HG03139 (cell line): Measurements from ENCODE around the gene IL12RB1.
"Not testable (repeated sequence)": the region's sequence is repeated elsewhere in the genome, so short reads cannot be mapped to it uniquely, and the experiment has no call there.

Source experiments
- ATAC-seq: cut with Tn5 transposase; IDR thresholded peaks from one replicate; pipeline ENCODE4 v1.9.1; 2021; ENCODE audit not compliant: unreplicated experiment

Gene IL12RB1

DNA sequence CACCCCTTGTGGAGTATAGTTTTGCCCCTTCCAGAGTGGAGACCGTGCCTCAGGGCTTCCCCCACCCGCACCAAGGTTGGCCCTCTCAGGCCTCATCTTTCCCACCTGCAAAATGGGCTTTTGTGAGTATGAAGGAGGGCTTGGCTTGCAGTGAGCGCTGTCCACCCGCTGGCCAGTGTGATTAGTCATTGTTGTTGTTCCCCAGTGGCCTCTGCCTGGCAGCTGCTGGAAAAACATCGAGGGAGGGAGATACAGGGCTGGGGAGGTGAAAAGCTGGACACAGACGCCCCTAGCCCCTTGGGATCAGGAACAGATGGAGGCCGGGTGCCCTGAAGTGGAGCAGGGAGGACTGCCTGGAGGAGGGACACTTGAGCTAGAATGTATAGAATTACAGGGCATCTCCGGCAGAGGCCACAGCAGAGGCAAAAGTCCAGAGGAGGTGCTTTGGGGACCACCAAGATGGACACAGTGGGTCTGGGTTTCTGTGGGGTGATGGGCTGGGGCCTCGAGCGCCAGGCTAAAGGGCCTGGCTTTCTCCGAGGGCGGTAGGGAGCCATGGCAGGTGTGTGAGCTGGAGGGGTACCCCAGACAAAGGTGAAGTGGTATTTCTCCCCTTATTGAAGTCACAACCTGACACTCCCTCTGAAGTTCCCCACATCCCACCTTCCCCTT lies 3.9 kb upstream of the IL12RB1 start:
- ATAC-seq: no peak

DNA sequence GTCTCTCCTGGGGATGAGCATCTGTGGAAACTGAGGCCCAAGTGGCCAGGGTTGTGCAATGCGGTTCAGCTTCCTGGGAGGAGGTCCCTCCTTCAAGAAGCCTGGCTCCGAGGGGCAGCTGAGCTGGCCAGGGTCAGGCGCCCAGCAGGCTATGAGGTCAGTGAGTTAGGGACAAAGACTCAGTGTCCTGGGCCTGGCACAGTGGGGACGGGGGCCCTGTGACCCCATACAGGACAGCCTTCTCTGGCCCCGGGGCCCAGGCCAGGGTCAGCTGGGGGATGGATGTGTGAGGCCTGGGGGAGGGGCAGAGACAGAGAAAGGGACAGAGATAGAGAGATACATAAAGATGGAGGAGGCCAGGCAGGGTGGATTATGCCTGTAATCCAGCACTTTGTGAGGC lies 3.0 kb upstream of the IL12RB1 start:
- ATAC-seq: no peak

DNA sequence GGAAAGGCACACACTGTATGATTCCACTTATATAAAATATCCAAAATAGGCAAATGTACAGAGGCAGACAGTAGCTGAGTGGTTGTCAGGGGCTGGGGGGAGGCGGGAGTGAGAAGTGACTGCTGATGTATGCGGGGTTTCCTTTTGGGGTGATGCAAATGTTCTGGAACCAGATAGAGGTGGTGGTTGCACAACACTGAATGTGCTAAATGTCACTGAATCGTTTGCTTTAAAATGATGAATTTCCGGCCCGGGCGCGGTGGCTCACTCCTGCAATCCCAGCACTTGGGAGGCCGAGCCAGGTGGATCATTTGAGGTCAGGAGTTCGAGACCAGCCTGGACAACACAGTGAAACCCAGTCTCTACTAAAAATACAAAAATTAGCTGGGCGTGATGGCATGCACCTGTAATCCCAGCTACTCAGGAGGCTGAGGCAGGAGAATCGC lies 2.4 kb upstream of the IL12RB1 start:
- ATAC-seq: not testable (repeated sequence)

DNA sequence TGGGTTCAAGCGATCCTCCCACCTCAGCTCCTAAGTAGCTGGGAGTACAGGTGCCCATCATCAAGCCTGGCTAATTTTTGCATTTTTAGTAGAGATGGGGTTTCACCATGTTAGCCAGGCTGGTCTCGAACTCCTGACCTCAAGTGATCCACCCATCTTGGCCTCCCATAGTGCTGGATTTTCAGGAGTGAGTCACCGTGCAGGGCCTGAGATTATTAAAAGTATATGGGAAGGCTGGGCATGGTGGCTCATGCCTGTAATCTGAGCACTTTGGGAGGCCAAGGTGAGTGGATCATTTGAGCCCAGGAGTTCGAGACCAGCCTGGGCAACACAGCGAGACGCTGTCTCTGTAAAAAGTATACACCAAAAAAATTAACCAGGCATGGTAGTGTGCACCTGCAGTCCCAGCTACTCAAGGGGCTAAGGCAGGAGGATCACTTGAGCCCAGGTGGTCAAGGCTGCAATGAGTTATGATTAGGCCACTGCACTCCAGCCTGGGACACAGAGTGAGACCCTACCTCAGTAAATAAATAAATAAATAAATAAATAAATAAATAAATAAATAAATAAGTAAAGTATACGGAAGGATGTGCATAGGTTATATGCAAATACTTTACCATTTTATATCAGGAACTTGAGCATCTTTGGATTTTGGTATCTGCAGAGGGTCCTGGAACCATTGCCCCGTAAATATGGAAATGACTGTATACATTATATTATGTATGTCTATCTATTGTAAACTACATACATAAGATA lies 854 bp downstream of the IL12RB1 start:
- no peak for ATAC-seq

DNA sequence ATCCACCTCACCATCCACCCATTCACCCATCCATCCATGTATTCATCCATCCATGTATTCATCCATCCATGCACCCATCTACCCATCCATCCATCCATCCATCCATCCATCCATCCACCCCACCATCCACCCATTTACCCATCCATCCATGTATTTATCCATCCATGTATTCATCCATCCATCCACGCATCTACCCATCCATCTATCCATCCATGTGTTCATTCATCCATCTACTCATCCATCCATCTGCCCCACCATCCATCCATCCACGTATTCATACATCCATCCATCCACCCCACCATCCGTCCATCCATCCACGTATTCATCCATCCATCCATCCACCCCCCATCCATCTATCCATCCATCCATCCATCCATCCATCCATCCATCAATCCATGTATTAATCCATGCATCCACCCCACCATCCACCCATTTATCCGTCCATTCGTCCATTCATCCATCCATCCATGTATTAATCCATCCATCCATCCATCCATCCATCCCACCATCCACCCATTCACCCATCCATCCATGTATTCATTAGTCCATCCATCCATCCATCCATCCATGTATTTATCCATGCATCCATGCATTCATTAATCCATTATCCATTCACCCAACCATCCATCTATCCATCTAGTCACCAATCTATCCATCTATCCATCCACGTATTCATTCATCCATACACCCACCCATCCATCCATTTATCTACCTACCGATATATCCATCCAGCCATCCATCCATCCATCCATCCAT lies 2.6 kb downstream of the IL12RB1 start:
- no peak for ATAC-seq

DNA sequence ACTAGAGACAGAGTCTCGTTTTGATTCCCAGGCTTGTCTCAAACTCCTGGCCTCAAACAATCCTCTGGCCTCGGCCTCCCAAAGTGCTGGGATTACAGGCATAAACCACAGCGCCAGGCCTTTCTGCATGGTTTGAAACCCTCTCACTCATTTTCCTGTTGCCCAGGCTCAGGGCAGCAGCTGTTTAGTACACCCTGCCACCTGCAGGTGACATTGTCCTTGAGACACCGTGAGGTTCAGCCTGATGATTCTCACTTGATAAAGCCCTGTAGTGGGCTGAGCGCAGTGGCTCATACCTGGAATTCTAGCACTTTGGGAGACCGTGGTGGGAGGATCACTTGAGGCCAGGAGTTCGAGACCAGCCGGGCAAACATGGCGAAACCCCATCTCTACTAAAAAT lies 12.5 kb downstream of the IL12RB1 start:
- ATAC-seq: no peak

DNA sequence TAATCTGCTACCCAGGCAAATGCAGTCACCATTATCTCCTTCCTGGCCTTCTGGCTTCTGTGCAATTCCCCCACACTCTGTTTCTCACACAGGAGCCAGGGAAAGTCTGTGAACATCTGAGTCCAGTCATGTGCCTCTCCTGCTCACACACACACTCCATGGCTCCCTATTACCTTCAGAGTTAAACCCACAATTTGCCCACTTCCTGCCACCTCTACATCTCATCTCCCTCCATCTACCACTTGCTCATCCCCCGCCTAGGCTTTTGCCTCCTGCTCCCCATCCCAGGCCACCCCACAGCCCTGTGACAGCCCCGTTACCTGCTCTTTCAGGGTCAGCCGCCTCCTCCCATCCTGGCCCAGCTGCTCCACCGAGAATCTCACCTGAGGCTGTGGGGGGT lies 13.5 kb downstream of the IL12RB1 start:
- no peak for ATAC-seq

DNA sequence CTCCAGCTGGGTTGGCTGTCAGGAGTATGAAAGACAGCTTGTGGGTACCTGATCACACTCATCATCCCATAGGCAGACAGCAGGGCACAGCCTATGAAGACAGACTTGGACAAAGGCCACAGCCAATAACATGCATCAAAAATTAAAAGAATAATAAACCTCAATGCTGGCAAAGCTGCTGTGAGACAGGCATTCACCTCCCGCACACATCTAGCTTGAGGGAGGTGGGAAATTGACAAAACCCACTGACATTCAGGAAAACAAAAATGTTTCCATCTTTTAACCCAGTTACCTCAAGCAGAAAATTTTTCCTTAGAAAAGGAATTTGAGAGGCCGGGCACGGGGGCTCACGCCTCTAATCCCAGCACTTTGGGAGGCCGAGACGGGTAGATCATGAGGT lies 14.4 kb downstream of the IL12RB1 start:
- no peak for ATAC-seq

DNA sequence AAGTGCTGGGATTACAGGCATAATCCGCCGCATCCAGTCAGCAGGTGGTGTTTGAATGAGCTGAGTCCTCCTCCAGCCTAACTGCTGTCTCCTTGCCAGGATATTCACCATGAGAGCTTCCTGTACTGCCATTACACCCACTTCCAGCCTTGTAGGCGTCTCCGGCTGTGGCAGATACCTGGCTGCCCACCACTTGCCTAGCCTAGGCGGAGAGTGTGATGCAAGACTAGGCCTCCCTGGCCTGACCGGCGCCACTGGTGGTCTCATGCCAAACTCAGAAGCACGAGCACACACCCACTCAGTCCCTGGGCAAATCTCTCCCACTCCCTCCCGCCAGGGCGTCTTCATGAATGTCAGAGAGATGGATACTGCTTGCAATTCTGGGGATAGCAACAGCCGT lies 16.6 kb downstream of the IL12RB1 start:
- no peak for ATAC-seq

DNA sequence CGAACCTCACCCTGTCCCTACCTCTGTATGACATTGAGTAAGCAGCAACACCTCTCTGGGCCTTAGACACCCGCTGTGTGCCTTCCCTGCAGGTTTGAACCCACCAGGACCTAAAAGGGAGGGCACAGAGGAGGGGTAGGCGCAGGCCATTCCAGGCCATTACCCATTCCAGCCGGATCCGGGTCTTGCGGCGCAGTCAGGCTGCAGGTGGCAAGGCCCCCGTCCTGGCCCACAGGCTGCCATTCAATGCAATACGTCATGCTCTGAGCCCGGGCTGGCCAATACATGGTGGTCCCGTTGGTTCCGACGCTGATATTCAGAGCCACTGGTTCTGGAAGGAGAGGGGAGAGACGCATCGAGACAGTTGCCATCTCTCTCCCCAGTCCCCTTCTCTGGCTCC lies 17.4 kb downstream of the IL12RB1 start:
- ATAC-seq: no peak

DNA sequence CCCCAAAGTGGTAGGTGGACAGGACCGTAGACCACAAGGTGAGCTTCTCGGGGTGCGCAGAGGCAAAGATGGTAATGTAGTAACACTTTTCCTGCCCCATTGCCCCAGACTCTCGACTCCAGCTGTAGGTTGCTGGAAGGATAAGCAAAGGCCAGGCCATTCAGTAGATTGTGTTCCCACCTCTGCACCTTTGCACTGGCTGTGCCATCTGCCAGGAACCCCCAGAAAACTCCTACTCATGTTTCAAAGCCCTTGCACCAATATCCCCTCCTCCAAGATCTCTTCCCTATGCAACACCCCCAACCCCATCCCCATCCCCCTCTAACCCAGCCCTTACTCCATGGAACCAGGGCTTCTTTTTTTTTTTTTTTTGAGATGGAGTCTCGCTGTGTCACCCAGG lies 18.3 kb downstream of the IL12RB1 start:
- ATAC-seq: no peak

DNA sequence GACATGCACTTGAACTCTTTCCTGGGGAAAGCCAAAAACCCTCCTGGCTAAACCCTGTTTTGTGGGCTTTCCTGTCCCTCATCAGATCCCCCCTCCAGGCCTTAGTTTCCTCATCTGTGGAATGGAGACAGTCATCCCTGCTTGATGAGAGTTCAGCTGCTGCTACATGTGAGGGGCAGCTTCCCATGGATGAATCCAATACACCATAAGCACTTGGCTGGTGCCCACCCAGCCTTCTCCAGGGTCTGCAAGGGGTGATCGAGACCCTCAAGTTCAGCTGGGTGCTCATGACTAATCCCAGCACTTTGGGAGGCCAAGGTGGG lies 21.6 kb downstream of the IL12RB1 start:
- no peak for ATAC-seq

DNA sequence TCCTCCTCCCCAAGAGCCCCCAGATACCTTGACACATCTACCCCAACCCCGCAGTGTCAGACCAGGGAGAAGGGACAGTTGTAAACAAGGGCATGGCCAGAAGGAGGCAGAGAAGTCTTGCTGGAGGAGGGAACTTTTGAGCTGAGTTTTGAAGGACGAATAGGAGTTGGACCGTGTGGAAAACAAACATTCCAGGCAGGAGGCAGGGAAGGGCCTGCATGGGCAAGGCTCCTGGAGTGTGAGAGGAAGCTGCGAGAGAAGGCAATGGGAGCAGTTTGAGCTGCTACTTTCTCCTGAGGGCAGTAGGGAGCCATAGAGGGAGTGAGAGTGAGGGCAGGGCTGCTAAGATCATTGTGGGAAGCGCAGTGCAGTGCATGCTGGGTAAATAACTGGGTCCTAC lies 23.3 kb downstream of the IL12RB1 start:
- no peak for ATAC-seq

DNA sequence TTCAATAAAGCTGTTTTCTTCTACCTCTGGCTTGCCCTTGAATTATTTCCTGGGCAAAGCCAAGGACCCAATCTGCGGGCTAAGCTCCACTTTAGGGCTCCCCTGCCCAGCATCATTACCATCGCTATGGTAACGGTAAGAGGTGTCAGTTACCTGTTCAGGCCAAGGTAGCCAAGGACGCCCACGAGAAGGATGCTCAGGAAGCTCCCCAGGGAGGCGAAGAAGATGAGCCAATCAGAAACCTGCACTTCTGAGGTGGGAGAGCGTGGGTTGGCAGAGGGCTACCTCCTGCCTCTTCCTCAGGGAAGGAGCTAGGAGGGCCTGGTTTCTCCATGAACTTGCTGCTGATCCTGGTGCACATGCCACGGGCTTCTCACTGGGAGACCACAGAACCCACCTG lies 24.7 kb downstream of the IL12RB1 start:
- no peak for ATAC-seq

DNA sequence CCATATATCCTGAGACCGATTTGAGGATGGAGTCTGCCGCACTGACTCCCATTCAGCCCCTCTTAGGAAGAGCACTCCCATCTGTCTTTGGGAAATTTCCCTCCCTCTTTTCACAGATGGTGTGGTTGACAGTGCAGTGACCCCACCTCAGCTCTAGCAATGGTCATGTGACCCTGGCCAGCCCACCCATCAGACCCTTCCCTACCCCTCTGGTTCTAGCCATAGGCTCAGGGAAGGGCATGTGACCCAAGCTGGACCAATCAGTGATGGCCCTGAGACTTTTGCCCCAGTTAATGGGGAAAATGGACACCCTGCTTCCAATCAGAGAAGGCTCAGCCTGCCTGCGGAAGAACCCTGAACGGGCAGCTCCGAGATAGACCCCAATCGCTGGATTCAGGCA lies 26.3 kb downstream of the IL12RB1 start:
- no peak for ATAC-seq

DNA sequence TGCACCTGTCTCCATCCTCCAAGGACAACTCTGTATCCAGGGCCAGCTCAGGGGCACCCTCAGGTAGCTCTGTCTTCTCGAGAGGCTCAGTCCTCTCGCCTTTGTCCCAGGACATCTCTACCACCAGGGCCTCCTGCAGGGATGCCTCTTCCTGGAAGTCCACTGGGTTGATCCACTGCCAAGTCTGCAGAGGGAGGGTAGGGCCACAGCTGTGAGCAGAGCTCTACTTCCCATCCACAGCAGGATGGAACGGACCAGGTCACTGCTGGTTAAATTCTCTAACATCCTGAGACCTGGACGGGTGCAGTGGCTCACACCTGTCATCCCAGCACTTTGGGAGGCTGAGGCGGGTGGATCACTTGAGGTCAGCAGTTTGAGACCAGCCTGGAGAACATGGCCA lies 26.8 kb downstream of the IL12RB1 start:
- no peak for ATAC-seq

DNA sequence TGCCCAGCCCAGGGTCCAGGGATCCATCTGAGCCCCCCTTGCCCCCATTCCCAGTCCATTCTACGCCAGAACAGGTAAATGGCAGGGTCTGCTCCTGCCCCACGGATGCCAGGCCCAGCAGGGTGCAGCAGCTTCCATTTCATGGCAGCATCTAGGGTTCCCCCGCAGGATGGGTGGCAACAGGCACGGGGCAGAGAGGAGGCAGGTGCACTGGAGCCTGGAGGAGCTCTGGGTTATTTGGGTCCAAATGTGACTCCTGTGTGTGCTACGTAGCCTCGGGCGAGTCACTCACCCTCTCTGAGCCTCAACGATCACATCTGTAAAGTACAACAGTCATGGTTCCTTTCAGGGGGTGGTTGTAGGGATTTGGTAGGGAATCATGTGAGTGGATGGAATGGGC lies 27.4 kb downstream of the IL12RB1 start:
- ATAC-seq: no peak

DNA sequence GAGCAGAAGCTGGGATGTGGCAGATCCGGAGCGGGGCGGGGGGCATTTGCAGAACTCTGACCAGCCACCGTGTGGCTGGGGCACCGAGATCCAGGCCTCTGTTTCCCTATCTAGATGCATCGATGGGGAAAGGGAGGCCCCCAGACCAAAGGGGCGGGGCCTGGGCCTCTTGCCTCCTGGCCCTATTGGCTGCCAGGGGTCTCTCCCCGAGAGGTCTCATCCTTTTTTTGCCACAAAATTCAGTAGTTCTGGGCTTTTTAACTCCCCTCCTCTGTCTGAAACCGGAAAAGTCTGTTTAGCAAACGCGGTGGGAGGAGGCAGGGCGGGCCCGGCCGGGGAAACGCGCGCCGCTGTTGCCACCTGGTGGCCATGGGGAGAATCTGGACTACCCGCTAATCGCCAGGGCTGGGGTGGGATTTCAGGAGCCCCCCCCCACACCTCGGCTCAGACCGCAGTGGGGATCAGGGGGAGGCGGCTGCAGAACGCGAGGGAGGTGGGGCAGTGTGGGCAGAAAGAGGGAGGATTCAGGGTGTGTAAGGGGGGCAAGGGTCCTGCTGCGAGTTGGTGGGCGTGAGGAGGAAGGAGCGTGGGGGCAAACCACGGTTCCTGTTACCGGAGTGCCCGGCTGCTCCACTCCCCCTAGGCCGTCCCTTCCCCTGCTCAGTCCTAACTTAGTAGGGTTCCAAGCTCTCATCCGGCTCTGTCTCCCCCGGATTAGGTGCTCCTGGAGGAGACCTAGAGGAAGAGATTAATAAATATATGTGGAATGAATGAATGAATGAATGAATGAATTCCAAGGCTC lies 28.3 kb downstream of the IL12RB1 start:
- ATAC-seq: no peak

DNA sequence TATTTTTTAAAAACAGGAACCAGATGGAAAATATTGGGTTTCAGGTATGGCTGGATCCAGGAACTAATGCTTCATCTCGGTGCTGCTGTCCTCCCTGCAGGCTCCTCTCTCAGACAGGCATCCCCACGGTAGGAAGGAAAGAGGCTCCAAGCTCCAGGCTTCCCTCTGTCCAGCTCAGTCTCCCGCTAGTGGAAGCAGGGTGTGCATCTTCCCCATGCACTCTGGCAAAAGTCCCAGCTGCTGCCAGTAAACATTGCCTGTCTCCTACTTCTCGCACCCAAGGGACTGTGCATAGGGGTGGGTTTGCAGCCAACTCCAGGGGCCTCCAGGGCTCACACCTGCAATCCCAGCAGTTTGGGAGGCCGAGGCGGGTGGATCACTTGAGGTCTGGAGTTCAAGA lies 29.2 kb downstream of the IL12RB1 start:
- no peak for ATAC-seq

DNA sequence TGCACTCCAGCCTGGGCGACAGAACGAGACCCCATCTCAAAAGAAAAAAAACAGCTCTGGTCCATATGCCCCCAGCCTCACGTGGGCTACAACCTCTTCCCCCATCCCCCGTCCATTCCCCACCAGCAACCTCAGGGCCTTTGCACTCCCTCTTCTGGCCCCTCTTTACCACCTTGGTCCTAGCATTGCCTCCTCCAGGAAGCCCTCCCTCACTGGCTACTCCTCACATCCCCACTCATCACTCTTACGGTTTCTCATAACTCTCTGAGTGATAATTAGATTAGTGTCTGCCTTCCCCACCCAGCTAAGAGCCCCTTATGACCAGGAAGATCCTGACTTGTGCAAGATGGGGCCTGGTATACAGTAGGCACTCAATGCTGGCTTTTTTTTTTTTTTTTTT lies 30.8 kb downstream of the IL12RB1 start:
- ATAC-seq: no peak

DNA sequence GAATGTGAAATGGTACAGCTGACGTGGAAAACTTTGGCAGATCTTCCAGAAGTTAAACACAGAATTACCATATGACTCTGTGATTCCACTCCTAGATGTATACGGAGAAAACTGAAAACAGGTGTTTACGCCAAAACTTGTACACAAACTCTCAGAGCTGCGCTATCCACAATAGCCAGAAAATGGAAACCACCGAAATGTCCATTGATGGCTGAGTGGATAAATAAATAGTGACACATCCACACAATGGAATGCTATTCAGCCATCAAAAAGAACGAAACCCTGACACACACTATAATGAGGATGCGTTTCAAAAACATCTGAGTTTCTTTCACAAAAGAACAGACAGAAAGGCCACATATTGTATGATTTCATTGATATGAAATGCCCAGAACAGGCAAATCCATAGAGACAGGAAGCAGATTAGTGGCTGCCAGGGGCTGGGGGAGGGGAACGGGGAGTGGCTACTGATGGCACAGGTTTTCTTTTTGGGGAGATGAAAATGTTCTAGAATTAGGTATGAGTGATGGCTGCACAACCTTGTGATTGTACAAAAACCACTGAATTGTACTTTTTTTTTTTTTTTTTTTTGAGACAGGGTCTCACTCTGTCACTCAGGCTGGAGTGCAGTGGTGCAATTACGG lies 33.0 kb downstream of the IL12RB1 start:
- ATAC-seq: no peak
